ENCODE measurements around the gene APOL4. TPM values are rescaled to one million over a fixed set of nuclear protein-coding genes. Genes with fewer than 3 reads are reported as not detected.
"Not testable (repeated sequence)": the region's sequence is repeated elsewhere in the genome, so short reads cannot be mapped to it uniquely, and the experiment has no call there.

The APOL4 gene
- total and polyA plus RNA-seq, 3 experiments from 2014 or later, result 0.42 to 0.46 TPM; not detected in 1

DNA sequence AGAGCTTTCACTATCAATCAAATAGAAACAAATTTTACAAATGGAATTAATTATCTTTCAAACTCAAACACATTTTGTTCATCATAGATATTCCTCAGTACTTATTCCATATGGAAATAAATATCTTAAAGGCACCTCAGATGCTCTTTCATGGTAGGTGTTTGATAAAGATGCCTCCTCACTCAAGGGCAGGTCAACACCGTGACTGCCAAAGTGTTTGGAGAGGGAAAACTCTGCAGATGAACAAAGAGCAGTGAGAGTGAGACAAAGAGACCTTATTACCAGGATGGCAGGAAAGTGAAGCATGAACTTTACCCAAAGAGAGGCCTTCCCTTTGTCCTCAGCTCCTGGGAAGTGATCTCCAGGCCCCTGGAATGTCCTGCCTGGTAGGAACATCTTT lies 26.8 kb upstream of the APOL4 start:
- CTCF ChIA-PET, result interaction anchor here (1.1 to 1.7 kb wide), 3 partner anchors 10 to 258 kb away, joined by 3 to 5 read pairs (median 3); partner anchors contain the start of gene APOL2
- peaks cover 6 to 86% (median 19%) of the 10 kb centered on the region in 3 donors for H3K36me3 Mint-ChIP-seq
- peaks cover 34% of the 10 kb centered on the region for H3K36me3 ChIP-seq (ENCODE audit: insufficient read depth, low read length)

DNA sequence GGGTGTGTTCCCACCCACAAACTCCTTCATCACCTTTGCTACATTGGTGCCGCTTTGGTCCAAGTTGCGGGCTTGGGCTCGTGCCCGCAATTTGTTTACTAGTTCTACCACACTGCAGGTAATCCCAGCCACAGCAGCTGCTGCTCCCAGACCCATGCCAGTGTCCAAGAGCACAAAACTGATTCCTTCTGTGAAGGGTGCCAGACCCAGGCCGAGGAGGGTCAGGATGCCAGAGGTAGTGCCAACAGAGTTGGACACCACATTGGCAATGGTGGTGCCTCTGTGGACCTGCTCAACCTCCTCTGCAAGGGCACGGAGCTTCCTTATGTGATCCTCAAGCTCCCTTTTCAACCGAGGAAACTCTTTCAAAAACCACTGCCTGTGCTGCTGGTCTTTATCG lies 26.2 kb upstream of the APOL4 start:
- peaks cover 3 to 7% (median 6%) of the 10 kb centered on the region in 3 donors for H3K4me1 Mint-ChIP-seq
- H3K36me3 ChIP-seq (ENCODE audit: insufficient read depth, low read length), result peaks cover 29% of the 10 kb centered on the region
- H3K36me3 Mint-ChIP-seq, result peaks cover 6 to 80% (median 18%) of the 10 kb centered on the region in 3 donors

More for the DNA sequence above, 26.8 kb upstream of the APOL4 start:
- H3K27ac ChIP-seq (ENCODE audit: low read depth, low read length); DNase-seq; H3K4me3 Mint-ChIP-seq; H3K9me3 Mint-ChIP-seq; H3K4me3 ChIP-seq (ENCODE audit: low read length); H3K9me3 ChIP-seq (ENCODE audit: low read length); H3K4me1 ChIP-seq (ENCODE audit: insufficient read depth, low read length); H3K27me3 Mint-ChIP-seq; H3K4me1 Mint-ChIP-seq; POLR2A ChIA-PET; H3K27me3 ChIP-seq (ENCODE audit: insufficient read depth, low read length, poor library complexity, severe bottlenecking): not testable (repeated sequence)
- H3K27ac Mint-ChIP-seq, result peak overlapping the region in 2 of 8 donors; percentile 15 to 56

DNA sequence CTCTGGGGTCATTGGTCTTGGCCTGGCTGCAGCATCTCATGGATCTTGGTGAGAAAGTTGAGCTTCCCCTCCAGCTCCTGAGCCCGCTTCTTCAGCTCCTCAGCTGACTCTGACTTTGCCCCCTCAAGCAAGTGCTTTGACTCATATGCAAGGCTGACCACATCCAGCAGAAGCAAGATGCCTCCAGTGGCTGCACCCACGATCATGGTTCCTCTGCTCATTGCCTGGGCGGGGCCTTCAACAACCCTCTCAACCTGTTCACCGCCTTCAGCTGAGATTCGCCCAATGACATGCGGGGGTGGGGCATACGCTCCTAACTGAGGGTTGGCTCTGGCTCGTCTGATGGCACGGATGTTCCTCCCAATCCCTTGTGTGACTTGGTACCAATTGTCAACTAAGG lies 25.8 kb upstream of the APOL4 start:
- Mint-ChIP-seq H3K36me3 (peaks cover 6 to 77% (median 18%) of the 10 kb centered on the region in 3 donors), H3K9me3 (no peaks in the 10 kb centered on the region), H3K4me3 (no peak overlapping the region), H3K4me1 (peaks cover 4 to 6% (median 4%) of the 10 kb centered on the region in 3 donors), H3K27ac (peak overlapping the region in 1 of 8 donors; percentile 29), H3K27me3 (no peaks in the 10 kb centered on the region)
- Histone ChIP-seq H3K27ac (ENCODE audit: low read depth, low read length) (no peak overlapping the region), H3K4me1 (ENCODE audit: insufficient read depth, low read length) (no peaks in the 10 kb centered on the region), H3K36me3 (ENCODE audit: insufficient read depth, low read length) (peaks cover 25% of the 10 kb centered on the region), H3K27me3 (ENCODE audit: insufficient read depth, low read length, poor library complexity, severe bottlenecking) (no peaks in the 10 kb centered on the region), H3K4me3 (ENCODE audit: low read length) (no peak overlapping the region), H3K9me3 (ENCODE audit: low read length) (no peaks in the 10 kb centered on the region)
- no peak for DNase-seq
- POLR2A ChIA-PET, result interaction anchor here (0.5 to 0.7 kb wide), 3 partner anchors 24 to 191 kb away, joined by 3 to 11 read pairs (median 8); no protein-coding TSS in a partner anchor
- CTCF ChIA-PET, result interaction anchor here (0.7 to 1.7 kb wide), 6 partner anchors 10 to 596 kb away, joined by 3 to 5 read pairs (median 3); partner anchors contain the start of gene APOL2

More for the DNA sequence above, 26.2 kb upstream of the APOL4 start:
- Mint-ChIP-seq H3K27me3 (no peaks in the 10 kb centered on the region), H3K9me3 (no peaks in the 10 kb centered on the region), H3K4me3 (no peak overlapping the region), H3K27ac (peak overlapping the region in 1 of 8 donors; percentile 29)
- Histone ChIP-seq H3K27ac (ENCODE audit: low read depth, low read length) (no peak overlapping the region), H3K9me3 (ENCODE audit: low read length) (no peaks in the 10 kb centered on the region), H3K4me1 (ENCODE audit: insufficient read depth, low read length) (no peaks in the 10 kb centered on the region), H3K4me3 (ENCODE audit: low read length) (no peak overlapping the region), H3K27me3 (ENCODE audit: insufficient read depth, low read length, poor library complexity, severe bottlenecking) (no peaks in the 10 kb centered on the region)
- POLR2A ChIA-PET, result interaction anchor here (0.5 to 0.7 kb wide), 2 partner anchors 24 to 83 kb away, joined by 3 to 11 read pairs; no protein-coding TSS in a partner anchor
- DNase-seq, result no peak
- CTCF ChIA-PET, result interaction anchor here (0.7 to 1.7 kb wide), 5 partner anchors 10 to 597 kb away, joined by 3 to 5 read pairs (median 3); partner anchors contain the start of gene APOL2

DNA sequence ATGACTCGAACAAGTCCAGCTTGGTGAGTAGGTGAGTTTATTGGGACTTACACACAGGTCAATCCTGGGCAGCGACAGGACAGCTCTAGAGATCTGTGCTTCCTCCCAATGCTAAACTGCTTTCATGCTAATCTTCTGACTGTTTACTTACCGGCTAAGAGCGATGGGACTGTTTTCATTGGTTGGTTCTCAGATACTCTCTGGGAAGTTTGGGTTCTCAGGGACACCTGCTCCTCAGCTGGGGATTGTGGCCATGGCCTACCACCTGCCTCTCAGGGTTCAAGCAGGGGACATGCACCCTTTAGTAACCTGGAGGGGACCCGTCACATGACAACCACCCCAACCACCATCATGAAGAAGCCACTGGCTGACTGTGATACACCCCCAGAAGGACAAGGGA lies 24.6 kb upstream of the APOL4 start:
- H3K9me3 ChIP-seq (ENCODE audit: low read length), result no peaks in the 10 kb centered on the region
- no peaks in the 10 kb centered on the region for H3K27me3 ChIP-seq (ENCODE audit: insufficient read depth, low read length, poor library complexity, severe bottlenecking)
- peaks cover 17% of the 10 kb centered on the region for H3K36me3 ChIP-seq (ENCODE audit: insufficient read depth, low read length)
- Mint-ChIP-seq H3K36me3 (peaks cover 3 to 65% (median 10%) of the 10 kb centered on the region in 3 donors), H3K4me1 (peaks cover 6 to 9% (median 8%) of the 10 kb centered on the region in 3 donors), H3K27me3 (no peaks in the 10 kb centered on the region), H3K9me3 (no peaks in the 10 kb centered on the region), H3K27ac (peak overlapping the region in 1 of 8 donors; percentile 38), H3K4me3 (no peak overlapping the region)
- no peak overlapping the region for H3K27ac ChIP-seq (ENCODE audit: low read depth, low read length)
- POLR2A ChIA-PET, result no interaction called here
- CTCF ChIA-PET, result interaction anchor here (1.1 kb wide), 1 partner anchor 31 kb away, joined by 3 read pairs; no protein-coding TSS in a partner anchor
- DNase-seq, result no peak
- no peaks in the 10 kb centered on the region for H3K4me1 ChIP-seq (ENCODE audit: insufficient read depth, low read length)
- H3K4me3 ChIP-seq (ENCODE audit: low read length), result no peak overlapping the region

DNA sequence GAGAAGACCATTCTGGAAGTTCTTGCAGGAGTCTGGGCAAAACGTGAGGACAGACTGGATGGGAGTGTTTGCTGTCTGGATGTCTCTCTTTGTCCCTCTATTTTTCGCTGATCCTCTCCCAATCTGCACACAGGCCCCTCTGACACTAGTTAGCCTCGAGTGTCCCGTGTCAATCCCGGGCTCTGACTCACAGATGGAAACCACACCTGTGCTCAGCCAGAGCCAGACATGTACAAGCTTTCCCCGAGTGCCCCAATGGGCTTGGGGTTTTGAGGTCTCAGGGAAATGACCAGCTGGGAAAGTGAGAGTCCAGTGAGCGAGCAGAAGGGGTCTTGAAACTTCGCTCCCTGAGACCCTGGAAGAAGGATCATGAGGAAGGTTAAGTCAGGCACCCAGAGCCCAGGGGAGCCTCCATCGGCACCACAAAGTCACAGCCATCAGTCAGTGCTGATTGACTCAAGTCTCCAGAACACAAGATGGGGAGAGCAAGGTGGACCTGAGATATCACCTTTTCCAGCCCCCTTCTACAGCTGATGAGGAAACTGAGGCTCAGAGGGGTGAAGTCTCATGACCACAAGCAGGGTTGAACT lies 23.8 kb upstream of the APOL4 start:
- CTCF ChIA-PET, result no interaction called here
- Mint-ChIP-seq H3K4me3 (no peak overlapping the region), H3K9me3 (no peaks in the 10 kb centered on the region), H3K4me1 (peaks cover 6 to 10% (median 7%) of the 10 kb centered on the region in 3 donors), H3K27me3 (peaks cover 0 to 1% of the 10 kb centered on the region in 2 donors), H3K27ac (peak overlapping the region in 4 of 8 donors; percentile 40 to 65 (median 50)), H3K36me3 (peaks cover 3 to 57% (median 10%) of the 10 kb centered on the region in 3 donors)
- Histone ChIP-seq H3K4me3 (ENCODE audit: low read length) (no peak overlapping the region), H3K4me1 (ENCODE audit: insufficient read depth, low read length) (no peaks in the 10 kb centered on the region), H3K27me3 (ENCODE audit: insufficient read depth, low read length, poor library complexity, severe bottlenecking) (no peaks in the 10 kb centered on the region), H3K36me3 (ENCODE audit: insufficient read depth, low read length) (peaks cover 10% of the 10 kb centered on the region), H3K27ac (ENCODE audit: low read depth, low read length) (no peak overlapping the region), H3K9me3 (ENCODE audit: low read length) (no peaks in the 10 kb centered on the region)
- DNase-seq, result no peak
- POLR2A ChIA-PET, result no interaction called here

DNA sequence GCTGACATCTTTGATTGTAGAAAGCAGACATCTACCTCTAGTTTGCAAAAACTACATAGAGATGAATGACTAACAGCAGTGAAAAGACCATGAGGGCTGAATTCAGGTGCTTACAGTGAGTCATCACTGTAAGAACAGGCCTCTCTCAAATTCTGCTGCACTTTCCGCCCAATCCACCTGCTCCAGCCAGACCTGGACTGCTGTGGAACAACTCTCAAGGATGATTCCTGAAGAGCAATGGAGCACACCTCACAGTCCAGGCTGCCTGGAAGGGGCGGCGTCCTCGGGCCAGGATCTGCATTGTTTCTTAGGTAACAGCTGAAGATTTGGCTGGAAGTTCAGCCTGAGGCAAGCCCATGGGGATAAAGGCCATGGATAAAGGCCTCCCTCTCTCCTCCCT lies 22.6 kb upstream of the APOL4 start:
- H3K4me3 Mint-ChIP-seq, result no peak overlapping the region

DNA sequence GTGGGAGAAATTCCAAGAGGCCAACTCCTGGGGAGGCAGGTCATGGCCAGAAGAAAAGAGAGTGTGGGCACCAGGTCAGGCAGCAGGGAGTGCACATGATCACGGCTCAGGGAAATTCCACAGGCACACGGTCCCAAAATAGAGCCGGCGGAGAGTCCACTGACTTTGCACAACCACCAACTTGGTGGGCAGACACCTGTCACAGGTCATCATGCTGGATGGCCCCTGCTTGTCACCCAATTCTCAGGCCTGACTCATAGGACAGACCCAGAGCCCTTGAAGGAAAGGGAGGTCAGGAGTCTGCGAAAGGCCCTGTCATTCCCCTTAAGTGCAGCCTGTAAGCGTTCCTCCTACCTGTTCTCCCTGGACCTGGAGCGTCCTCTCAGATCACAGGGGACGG lies 21.9 kb upstream of the APOL4 start:
- Histone ChIP-seq H3K27me3 (ENCODE audit: insufficient read depth, low read length, poor library complexity, severe bottlenecking) (no peaks in the 10 kb centered on the region), H3K4me3 (ENCODE audit: low read length) (no peak overlapping the region), H3K27ac (ENCODE audit: low read depth, low read length) (no peak overlapping the region), H3K9me3 (ENCODE audit: low read length) (no peaks in the 10 kb centered on the region), H3K36me3 (ENCODE audit: insufficient read depth, low read length) (no peaks in the 10 kb centered on the region), H3K4me1 (ENCODE audit: insufficient read depth, low read length) (no peaks in the 10 kb centered on the region)
- Mint-ChIP-seq H3K9me3 (no peaks in the 10 kb centered on the region), H3K36me3 (peaks cover 0 to 38% (median 3%) of the 10 kb centered on the region in 3 donors), H3K4me1 (peaks cover 7 to 13% (median 10%) of the 10 kb centered on the region in 3 donors), H3K27ac (peak overlapping the region in 1 of 8 donors; percentile 77), H3K4me3 (no peak overlapping the region), H3K27me3 (peaks cover 3 to 6% of the 10 kb centered on the region in 2 donors)
- ChIA-PET POLR2A (no interaction called here), CTCF (interaction anchor here (1.5 kb wide), 1 partner anchor 16 kb away, joined by 4 read pairs; the partner anchor contains the start of gene APOL2)
- DNase-seq, result no peak

More for the DNA sequence above, 22.6 kb upstream of the APOL4 start:
- no peaks in the 10 kb centered on the region for H3K4me1 ChIP-seq (ENCODE audit: insufficient read depth, low read length)
- H3K27me3 Mint-ChIP-seq, result peaks cover 0 to 3% of the 10 kb centered on the region in 2 donors
- no peaks in the 10 kb centered on the region for H3K9me3 Mint-ChIP-seq
- H3K27me3 ChIP-seq (ENCODE audit: insufficient read depth, low read length, poor library complexity, severe bottlenecking), result no peaks in the 10 kb centered on the region
- CTCF ChIA-PET, result no interaction called here
- H3K4me3 ChIP-seq (ENCODE audit: low read length), result no peak overlapping the region
- H3K27ac ChIP-seq (ENCODE audit: low read depth, low read length), result no peak overlapping the region
- H3K9me3 ChIP-seq (ENCODE audit: low read length), result no peaks in the 10 kb centered on the region
- H3K4me1 Mint-ChIP-seq, result peaks cover 7 to 13% (median 10%) of the 10 kb centered on the region in 3 donors
- peaks cover under 1 to 45% (median 8%) of the 10 kb centered on the region in 3 donors for H3K36me3 Mint-ChIP-seq
- peak overlapping the region in 3 of 8 donors; percentile 12 to 36 (median 17) for H3K27ac Mint-ChIP-seq
- POLR2A ChIA-PET, result no interaction called here
- DNase-seq, result no peak
- no peaks in the 10 kb centered on the region for H3K36me3 ChIP-seq (ENCODE audit: insufficient read depth, low read length)

DNA sequence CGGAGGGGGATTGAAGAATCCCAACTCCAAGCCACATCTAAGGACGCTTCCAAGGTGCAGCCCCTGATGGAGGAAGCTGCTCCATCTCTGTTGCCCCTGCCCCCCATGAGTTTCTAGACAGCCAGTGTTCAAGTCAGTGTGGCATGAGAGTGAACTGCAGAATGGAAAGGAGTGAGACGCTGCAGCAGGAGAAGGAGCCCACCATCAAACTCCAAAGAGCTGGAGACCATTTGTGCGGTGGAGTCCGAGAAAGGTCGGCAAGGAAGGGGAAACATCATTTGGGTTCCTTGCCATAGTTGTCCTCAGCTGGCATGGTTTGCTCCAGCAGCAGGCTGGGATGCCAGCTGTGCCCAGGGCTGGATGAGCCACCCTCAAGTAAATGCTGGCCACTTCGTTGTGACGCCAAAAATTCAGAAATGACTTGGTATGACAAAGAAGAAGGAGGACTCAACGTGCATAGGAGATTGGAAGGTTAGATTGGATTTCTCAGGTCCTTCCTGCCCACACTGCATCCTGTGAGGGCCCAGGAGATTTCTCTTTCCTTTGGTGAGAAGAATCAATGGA lies 21.4 kb upstream of the APOL4 start:
- Histone ChIP-seq H3K9me3 (ENCODE audit: low read length) (no peaks in the 10 kb centered on the region), H3K27ac (ENCODE audit: low read depth, low read length) (no peak overlapping the region), H3K4me1 (ENCODE audit: insufficient read depth, low read length) (no peaks in the 10 kb centered on the region), H3K4me3 (ENCODE audit: low read length) (no peak overlapping the region), H3K36me3 (ENCODE audit: insufficient read depth, low read length) (no peaks in the 10 kb centered on the region), H3K27me3 (ENCODE audit: insufficient read depth, low read length, poor library complexity, severe bottlenecking) (peaks cover 3% of the 10 kb centered on the region)
- no peak for DNase-seq
- Mint-ChIP-seq H3K4me1 (peaks cover 7 to 13% (median 10%) of the 10 kb centered on the region in 3 donors), H3K9me3 (no peaks in the 10 kb centered on the region), H3K27ac (peak overlapping the region in 1 of 8 donors; percentile 77), H3K36me3 (peaks cover 0 to 33% (median 3%) of the 10 kb centered on the region in 3 donors), H3K27me3 (peaks cover 3 to 11% of the 10 kb centered on the region in 2 donors), H3K4me3 (no peak overlapping the region)
- ChIA-PET POLR2A (no interaction called here), CTCF (interaction anchor here (1.5 kb wide), 1 partner anchor 16 kb away, joined by 4 read pairs; the partner anchor contains the start of gene APOL2)

All from CD8-positive, alpha-beta memory T cell (primary cell).